GM23338 (cell line): ENCODE data around the gene ARRDC2.

Experiments
- CREB1 ChIP-seq: fragments of 250-450 bp; sonication (Bioruptor Pico); IDR thresholded peaks from 2 replicates; pipeline ENCODE4 v1.5.0; 2020; ENCODE audit warnings: low read depth, mild to moderate bottlenecking, moderate library complexity
- EZH2 ChIP-seq: fragments of 200-600 bp; sonication (generic); IDR thresholded peaks from one replicate; pipeline ENCODE4 v1.8.0; 2017; ENCODE audit warnings: antibody characterized with exemption, mild to moderate bottlenecking, low read depth; ENCODE audit not compliant: unreplicated experiment
- EZH2phosphoT487 ChIP-seq: fragments of 200-600 bp; sonication (generic); IDR thresholded peaks from one replicate; pipeline ENCODE4 v1.8.1; 2018; ENCODE audit warnings: antibody characterized with exemption; ENCODE audit not compliant: unreplicated experiment
- JUNB ChIP-seq: IDR thresholded peaks from one replicate; pipeline ENCODE4 v1.6.1; 2016; ENCODE audit warnings: antibody characterized with exemption; ENCODE audit not compliant: unreplicated experiment
- NANOG ChIP-seq: IDR thresholded peaks from 2 replicates; pipeline ENCODE4 v1.6.1; 2016; ENCODE audit warnings: antibody characterized with exemption, borderline replicate concordance
- POLR2AphosphoS5 ChIP-seq: IDR thresholded peaks from 2 replicates; pipeline ENCODE4 v1.6.1; 2016; ENCODE audit warnings: antibody characterized with exemption, low read depth
- STAT1 ChIP-seq: IDR thresholded peaks from one replicate; pipeline ENCODE4 v1.6.1; 2016; ENCODE audit warnings: antibody characterized with exemption; ENCODE audit not compliant: unreplicated experiment
- ZNF331 ChIP-seq: fragments of 250-450 bp; sonication (Bioruptor Pico); IDR thresholded peaks from 2 replicates; pipeline ENCODE4 v1.5.0; 2020; ENCODE audit warnings: low read depth, mild to moderate bottlenecking, moderate library complexity
- TF ChIP-seq, protein P1 (sequence below), 2 experiments: fragments of 200-600 bp in 1 of 2; sonication (generic) in 1 of 2; conservative IDR thresholded peaks; 2 replicates each; pipeline versions ENCODE4 v1.5.1 to v1.6.1; 2016 to 2017; ENCODE audit warnings: antibody characterized with exemption in 2 of 2, low read depth in 2 of 2, mild to moderate bottlenecking in 2 of 2, moderate library complexity in 1 of 2
- TF ChIP-seq, protein P2 (sequence below): IDR thresholded peaks from one replicate; pipeline ENCODE4 v1.6.1; 2018; ENCODE audit warnings: antibody characterized with exemption; ENCODE audit not compliant: unreplicated experiment

DNA sequence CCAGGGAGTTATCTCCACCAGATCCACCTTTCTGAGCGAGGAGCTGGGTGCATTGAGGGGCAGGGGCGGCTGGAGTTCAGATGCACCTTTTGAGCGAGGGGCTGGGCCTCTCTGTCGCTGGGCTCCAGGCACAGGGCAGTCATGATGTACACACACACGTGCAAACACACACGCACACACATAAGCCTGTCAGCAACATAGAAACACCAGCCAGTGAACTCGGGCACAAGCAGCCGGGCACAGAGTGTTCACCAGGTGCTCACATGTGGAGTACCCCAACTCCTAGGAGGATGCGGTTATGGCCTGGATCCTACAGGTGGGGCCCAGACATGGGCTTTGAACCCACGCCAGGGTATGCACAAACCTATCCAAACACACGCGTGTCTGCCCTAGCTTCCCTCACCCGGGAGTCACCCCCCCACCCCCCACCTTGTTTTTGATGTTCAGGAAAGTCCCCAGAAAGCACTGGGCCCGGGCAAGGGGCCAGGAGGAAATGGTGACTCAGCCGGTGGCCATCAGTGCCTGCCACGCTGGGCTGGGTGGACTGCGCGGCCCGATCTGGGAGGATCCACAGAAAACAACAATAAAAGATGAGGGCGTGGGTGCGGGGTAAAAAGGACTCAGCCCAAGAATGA is 13.3 kb downstream of the ARRDC2 start:
- TF ChIP-seq, protein P1, sequence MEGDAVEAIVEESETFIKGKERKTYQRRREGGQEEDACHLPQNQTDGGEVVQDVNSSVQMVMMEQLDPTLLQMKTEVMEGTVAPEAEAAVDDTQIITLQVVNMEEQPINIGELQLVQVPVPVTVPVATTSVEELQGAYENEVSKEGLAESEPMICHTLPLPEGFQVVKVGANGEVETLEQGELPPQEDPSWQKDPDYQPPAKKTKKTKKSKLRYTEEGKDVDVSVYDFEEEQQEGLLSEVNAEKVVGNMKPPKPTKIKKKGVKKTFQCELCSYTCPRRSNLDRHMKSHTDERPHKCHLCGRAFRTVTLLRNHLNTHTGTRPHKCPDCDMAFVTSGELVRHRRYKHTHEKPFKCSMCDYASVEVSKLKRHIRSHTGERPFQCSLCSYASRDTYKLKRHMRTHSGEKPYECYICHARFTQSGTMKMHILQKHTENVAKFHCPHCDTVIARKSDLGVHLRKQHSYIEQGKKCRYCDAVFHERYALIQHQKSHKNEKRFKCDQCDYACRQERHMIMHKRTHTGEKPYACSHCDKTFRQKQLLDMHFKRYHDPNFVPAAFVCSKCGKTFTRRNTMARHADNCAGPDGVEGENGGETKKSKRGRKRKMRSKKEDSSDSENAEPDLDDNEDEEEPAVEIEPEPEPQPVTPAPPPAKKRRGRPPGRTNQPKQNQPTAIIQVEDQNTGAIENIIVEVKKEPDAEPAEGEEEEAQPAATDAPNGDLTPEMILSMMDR (conservative IDR thresholded peaks at IDR 0.05; ENCODE audit: low read depth in 2 of 2) = no peak
- TF ChIP-seq EZH2 = no peak
- TF ChIP-seq, protein P2, sequence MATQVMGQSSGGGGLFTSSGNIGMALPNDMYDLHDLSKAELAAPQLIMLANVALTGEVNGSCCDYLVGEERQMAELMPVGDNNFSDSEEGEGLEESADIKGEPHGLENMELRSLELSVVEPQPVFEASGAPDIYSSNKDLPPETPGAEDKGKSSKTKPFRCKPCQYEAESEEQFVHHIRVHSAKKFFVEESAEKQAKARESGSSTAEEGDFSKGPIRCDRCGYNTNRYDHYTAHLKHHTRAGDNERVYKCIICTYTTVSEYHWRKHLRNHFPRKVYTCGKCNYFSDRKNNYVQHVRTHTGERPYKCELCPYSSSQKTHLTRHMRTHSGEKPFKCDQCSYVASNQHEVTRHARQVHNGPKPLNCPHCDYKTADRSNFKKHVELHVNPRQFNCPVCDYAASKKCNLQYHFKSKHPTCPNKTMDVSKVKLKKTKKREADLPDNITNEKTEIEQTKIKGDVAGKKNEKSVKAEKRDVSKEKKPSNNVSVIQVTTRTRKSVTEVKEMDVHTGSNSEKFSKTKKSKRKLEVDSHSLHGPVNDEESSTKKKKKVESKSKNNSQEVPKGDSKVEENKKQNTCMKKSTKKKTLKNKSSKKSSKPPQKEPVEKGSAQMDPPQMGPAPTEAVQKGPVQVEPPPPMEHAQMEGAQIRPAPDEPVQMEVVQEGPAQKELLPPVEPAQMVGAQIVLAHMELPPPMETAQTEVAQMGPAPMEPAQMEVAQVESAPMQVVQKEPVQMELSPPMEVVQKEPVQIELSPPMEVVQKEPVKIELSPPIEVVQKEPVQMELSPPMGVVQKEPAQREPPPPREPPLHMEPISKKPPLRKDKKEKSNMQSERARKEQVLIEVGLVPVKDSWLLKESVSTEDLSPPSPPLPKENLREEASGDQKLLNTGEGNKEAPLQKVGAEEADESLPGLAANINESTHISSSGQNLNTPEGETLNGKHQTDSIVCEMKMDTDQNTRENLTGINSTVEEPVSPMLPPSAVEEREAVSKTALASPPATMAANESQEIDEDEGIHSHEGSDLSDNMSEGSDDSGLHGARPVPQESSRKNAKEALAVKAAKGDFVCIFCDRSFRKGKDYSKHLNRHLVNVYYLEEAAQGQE = no peak
- no peak for TF ChIP-seq STAT1
- TF ChIP-seq JUNB = no peak
- TF ChIP-seq POLR2AphosphoS5 = no peak
- TF ChIP-seq EZH2phosphoT487 = no peak
- no peak for TF ChIP-seq CREB1 (CRISPR knock-in tag)
- no peak for TF ChIP-seq ZNF331 (CRISPR knock-in tag)
- TF ChIP-seq NANOG = no peak
